GM18502 (cell line): Measurements from ENCODE around the gene TACC3.

Source experiments
- ATAC-seq: cut with Tn5 transposase; IDR thresholded peaks from one replicate; pipeline ENCODE4 v1.9.1; 2021; ENCODE audit warnings: mild to moderate bottlenecking; ENCODE audit not compliant: unreplicated experiment, poor library complexity

Gene TACC3

GRCh38 chr4:1721666-1722550, 587 bp downstream of the TACC3 start:
- peak; percentile 0 for ATAC-seq

GRCh38 chr4:1722551-1723118, 1.3 kb downstream of the TACC3 start:
- no peak for ATAC-seq

- ATAC-seq: no peak
Measured at GRCh38 chr4:1723131-1723801, 1.9 kb downstream of the TACC3 start.

GRCh38 chr4:1725521-1725920, 4.2 kb downstream of the TACC3 start:
- no peak for ATAC-seq

GRCh38 chr4:1726146-1726934, 5.0 kb downstream of the TACC3 start:
- peak; percentile 30 for ATAC-seq

GRCh38 chr4:1727117-1728031, 6.1 kb downstream of the TACC3 start:
- ATAC-seq: no peak

GRCh38 chr4:1728061-1728980, 7.0 kb downstream of the TACC3 start:
- ATAC-seq: no peak

GRCh38 chr4:1730532-1731135, 9.3 kb downstream of the TACC3 start:
- ATAC-seq: no peak

- ATAC-seq: no peak
Measured at GRCh38 chr4:1731180-1731579, 9.9 kb downstream of the TACC3 start.

GRCh38 chr4:1732911-1733310, 11.6 kb downstream of the TACC3 start:
- no peak for ATAC-seq

- ATAC-seq: no peak
Measured at GRCh38 chr4:1735215-1735614, 13.9 kb downstream of the TACC3 start.

- no peak for ATAC-seq
Measured at GRCh38 chr4:1736812-1737211, 15.5 kb downstream of the TACC3 start.

GRCh38 chr4:1737666-1738065, 16.3 kb downstream of the TACC3 start:
- no peak for ATAC-seq

- ATAC-seq: no peak
Measured at GRCh38 chr4:1738410-1738809, 17.1 kb downstream of the TACC3 start.

- no peak for ATAC-seq
Measured at GRCh38 chr4:1739358-1739757, 18.0 kb downstream of the TACC3 start.

- ATAC-seq: no peak
Measured at GRCh38 chr4:1740021-1740545, 18.8 kb downstream of the TACC3 start.

- no peak for ATAC-seq
Measured at GRCh38 chr4:1741208-1741607, 19.9 kb downstream of the TACC3 start.

- no peak for ATAC-seq
Measured at GRCh38 chr4:1743551-1743950, 22.2 kb downstream of the TACC3 start.
